CD4-positive, alpha-beta T cell treated with Interleukin-15 for 1 hour (primary cell): ENCODE data around the gene PPARA.
A peak's percentile ranks its signal among the peaks of the same experiment; 100 is the strongest.

Experiments used
- DNase-seq: peaks from one replicate; pipeline ENCODE4 v3.0.0-alpha.2; 2020

PPARA gene

GRCh38 chr22:46150034-46150654 is at the start of gene PPARA:
PPARA (plus strand) TSS chr22:46150526; CDS start chr22:46198384, 47,858 bp downstream.
- DNase-seq = peak; percentile 89

GRCh38 chr22:46102159-46102558 is 48.2 kb upstream of the PPARA start:
- DNase-seq = no peak

GRCh38 chr22:46102752-46103151 is 47.6 kb upstream of the PPARA start:
- DNase-seq = no peak

- DNase-seq = no peak
Observed at GRCh38 chr22:46103181-46103580, 47.1 kb upstream of the PPARA start.

GRCh38 chr22:46103664-46104063 is 46.7 kb upstream of the PPARA start:
- DNase-seq = no peak

- no peak for DNase-seq
Observed at GRCh38 chr22:46104170-46104880, 46.0 kb upstream of the PPARA start.

- no peak for DNase-seq
Observed at GRCh38 chr22:46104881-46105493, 45.3 kb upstream of the PPARA start.

GRCh38 chr22:46105494-46106278 is 44.6 kb upstream of the PPARA start:
- no peak for DNase-seq

GRCh38 chr22:46106279-46107022 is 43.9 kb upstream of the PPARA start:
- no peak for DNase-seq

GRCh38 chr22:46107089-46107664 is 43.1 kb upstream of the PPARA start:
- DNase-seq = no peak

GRCh38 chr22:46107753-46108563 is 42.4 kb upstream of the PPARA start:
- no peak for DNase-seq

GRCh38 chr22:46108564-46109473 is 41.5 kb upstream of the PPARA start:
- DNase-seq = no peak

- DNase-seq = no peak
Observed at GRCh38 chr22:46109474-46110003, 40.8 kb upstream of the PPARA start.

GRCh38 chr22:46110215-46110614 is 40.1 kb upstream of the PPARA start:
- DNase-seq = no peak

GRCh38 chr22:46111645-46112306 is 38.5 kb upstream of the PPARA start:
- DNase-seq = no peak

- no peak for DNase-seq
Observed at GRCh38 chr22:46112405-46112804, 37.9 kb upstream of the PPARA start.

- no peak for DNase-seq
Observed at GRCh38 chr22:46113110-46113909, 37.0 kb upstream of the PPARA start.

- no peak for DNase-seq
Observed at GRCh38 chr22:46113910-46114517, 36.3 kb upstream of the PPARA start.
